ENCODE results near the gene HELZ.
"Not testable (repeated sequence)": the region's sequence is repeated elsewhere in the genome, so short reads cannot be mapped to it uniquely, and the experiment has no call there.

Gene HELZ
- 162 reads per million, percentile 90 among the genes with 10 or more reads in this experiment for total RNA-seq

GRCh38 chr17:67245073-67245693 is at the start of gene HELZ:
TSS of gene HELZ (minus strand) at chr17:67245196. CDS start at chr17:67218804, 26,392 bp downstream.
- peak; percentile 61 for DNase-seq

- DNase-seq = peak; percentile 49
Observed at GRCh38 chr17:67293251-67294203, 48.5 kb upstream of the HELZ start.

GRCh38 chr17:67290711-67291291 is 45.8 kb upstream of the HELZ start:
- DNase-seq = no peak

- DNase-seq = no peak
Observed at GRCh38 chr17:67290244-67290643, 45.2 kb upstream of the HELZ start.

GRCh38 chr17:67289181-67289876 is 44.3 kb upstream of the HELZ start:
- DNase-seq = no peak

- DNase-seq = not testable (repeated sequence)
Observed at GRCh38 chr17:67286826-67287225, 41.8 kb upstream of the HELZ start.

GRCh38 chr17:67285360-67285759 is 40.4 kb upstream of the HELZ start:
- DNase-seq = no peak

- no peak for DNase-seq
Observed at GRCh38 chr17:67283731-67284516, 38.9 kb upstream of the HELZ start.

GRCh38 chr17:67281743-67282142 is 36.7 kb upstream of the HELZ start:
- no peak for DNase-seq

- DNase-seq = no peak
Observed at GRCh38 chr17:67281053-67281452, 36.1 kb upstream of the HELZ start.

- DNase-seq = no peak
Observed at GRCh38 chr17:67280279-67280678, 35.3 kb upstream of the HELZ start.

GRCh38 chr17:67279115-67279514 is 34.1 kb upstream of the HELZ start:
- no peak for DNase-seq

GRCh38 chr17:67278363-67278762 is 33.4 kb upstream of the HELZ start:
- DNase-seq = no peak

- no peak for DNase-seq
Observed at GRCh38 chr17:67276075-67276474, 31.1 kb upstream of the HELZ start.

- no peak for DNase-seq
Observed at GRCh38 chr17:67274466-67274865, 29.5 kb upstream of the HELZ start.

GRCh38 chr17:67273900-67274299 is 28.9 kb upstream of the HELZ start:
- DNase-seq = no peak

- no peak for DNase-seq
Observed at GRCh38 chr17:67272312-67273047, 27.5 kb upstream of the HELZ start.

- not testable (repeated sequence) for DNase-seq
Observed at GRCh38 chr17:67271187-67271586, 26.2 kb upstream of the HELZ start.

- DNase-seq = no peak
Observed at GRCh38 chr17:67270416-67270815, 25.4 kb upstream of the HELZ start.

GRCh38 chr17:67266496-67266895 is 21.5 kb upstream of the HELZ start:
- DNase-seq = no peak

GRCh38 chr17:67265436-67266019 is 20.5 kb upstream of the HELZ start:
- no peak for DNase-seq

All from effector CD4-positive, alpha-beta T cell (primary cell).